22Rv1 (cell line): ENCODE measurements around the gene SP1.

Source experiments
- CTCF ChIP-seq: fragments of 450-650 bp; IDR thresholded peaks from 2 replicates; pipeline ENCODE4 v1.5.1; 2017; ENCODE audit warnings: mild to moderate bottlenecking
- ZFX ChIP-seq: fragments of 450-650 bp; IDR thresholded peaks from 2 replicates; pipeline ENCODE4 v1.6.1; 2017; ENCODE audit warnings: antibody characterized with exemption, borderline replicate concordance

- TF ChIP-seq CTCF, result no peak
- no peak for TF ChIP-seq ZFX
Measured at GRCh38 chr12:53419756-53420155, 39.8 kb downstream of the SP1 start.
